Activated gamma-delta T cell treated with Interleukin-2 at 50 U/mL for 16 hours (primary cell): ENCODE results near the gene CASP8AP2.
"Not testable (repeated sequence)": the region's sequence is repeated elsewhere in the genome, so short reads cannot be mapped to it uniquely, and the experiment has no call there.

ENCODE experiments used
- DNase-seq: peaks from one replicate; pipeline ENCODE4 v3.0.0-alpha.2; 2020

Gene CASP8AP2

GRCh38 chr6:89829472-89830169 is at the start of gene CASP8AP2:
TSS of gene CASP8AP2 (plus strand) at chr6:89829880.
- peak; percentile 94 for DNase-seq

- DNase-seq = no peak
Measured at GRCh38 chr6:89781070-89782034, 48.3 kb upstream of the CASP8AP2 start.

- DNase-seq = no peak
Measured at GRCh38 chr6:89782222-89782621, 47.5 kb upstream of the CASP8AP2 start.

GRCh38 chr6:89783293-89783692 is 46.4 kb upstream of the CASP8AP2 start:
- DNase-seq = not testable (repeated sequence)

GRCh38 chr6:89784838-89785237 is 44.8 kb upstream of the CASP8AP2 start:
- no peak for DNase-seq

GRCh38 chr6:89786970-89787369 is 42.7 kb upstream of the CASP8AP2 start:
- no peak for DNase-seq

GRCh38 chr6:89787660-89788328 is 41.9 kb upstream of the CASP8AP2 start:
- no peak for DNase-seq

GRCh38 chr6:89789980-89790379 is 39.7 kb upstream of the CASP8AP2 start:
- DNase-seq = no peak

- DNase-seq = no peak
Measured at GRCh38 chr6:89790403-89790802, 39.3 kb upstream of the CASP8AP2 start.

GRCh38 chr6:89792881-89793280 is 36.8 kb upstream of the CASP8AP2 start:
- no peak for DNase-seq

- no peak for DNase-seq
Measured at GRCh38 chr6:89793586-89793985, 36.1 kb upstream of the CASP8AP2 start.

- no peak for DNase-seq
Measured at GRCh38 chr6:89794324-89794723, 35.4 kb upstream of the CASP8AP2 start.

GRCh38 chr6:89797317-89797716 is 32.4 kb upstream of the CASP8AP2 start:
- DNase-seq = no peak

- no peak for DNase-seq
Measured at GRCh38 chr6:89799096-89799495, 30.6 kb upstream of the CASP8AP2 start.

- no peak for DNase-seq
Measured at GRCh38 chr6:89799756-89800155, 29.9 kb upstream of the CASP8AP2 start.

- DNase-seq = no peak
Measured at GRCh38 chr6:89803271-89803670, 26.4 kb upstream of the CASP8AP2 start.

- DNase-seq = no peak
Measured at GRCh38 chr6:89805814-89806371, 23.8 kb upstream of the CASP8AP2 start.

- DNase-seq = no peak
Measured at GRCh38 chr6:89807581-89807980, 22.1 kb upstream of the CASP8AP2 start.

GRCh38 chr6:89813422-89813821 is 16.3 kb upstream of the CASP8AP2 start:
- DNase-seq = not testable (repeated sequence)

- no peak for DNase-seq
Measured at GRCh38 chr6:89817481-89817880, 12.2 kb upstream of the CASP8AP2 start.

- DNase-seq = no peak
Measured at GRCh38 chr6:89818977-89819335, 10.7 kb upstream of the CASP8AP2 start.

GRCh38 chr6:89819336-89820130 is 10.1 kb upstream of the CASP8AP2 start, which contains the start of gene MDN1:
TSS of gene MDN1 (minus strand) at chr6:89819794. CDS start at chr6:89819607, 187 bp downstream.
- peak; percentile 81 for DNase-seq
